GM23338 (cell line): ENCODE results near the gene ZNF438.

Source experiments
- CREB1 ChIP-seq: fragments of 250-450 bp; sonication (Bioruptor Pico); IDR thresholded peaks from 2 replicates; pipeline ENCODE4 v1.5.0; 2020; ENCODE audit warnings: low read depth, mild to moderate bottlenecking, moderate library complexity
- EZH2 ChIP-seq: fragments of 200-600 bp; sonication (generic); IDR thresholded peaks from one replicate; pipeline ENCODE4 v1.8.0; 2017; ENCODE audit warnings: antibody characterized with exemption, mild to moderate bottlenecking, low read depth; ENCODE audit not compliant: unreplicated experiment
- EZH2phosphoT487 ChIP-seq: fragments of 200-600 bp; sonication (generic); IDR thresholded peaks from one replicate; pipeline ENCODE4 v1.8.1; 2018; ENCODE audit warnings: antibody characterized with exemption; ENCODE audit not compliant: unreplicated experiment
- JUNB ChIP-seq: IDR thresholded peaks from one replicate; pipeline ENCODE4 v1.6.1; 2016; ENCODE audit warnings: antibody characterized with exemption; ENCODE audit not compliant: unreplicated experiment
- NANOG ChIP-seq: IDR thresholded peaks from 2 replicates; pipeline ENCODE4 v1.6.1; 2016; ENCODE audit warnings: antibody characterized with exemption, borderline replicate concordance
- POLR2AphosphoS5 ChIP-seq: IDR thresholded peaks from 2 replicates; pipeline ENCODE4 v1.6.1; 2016; ENCODE audit warnings: antibody characterized with exemption, low read depth
- ZNF331 ChIP-seq: fragments of 250-450 bp; sonication (Bioruptor Pico); IDR thresholded peaks from 2 replicates; pipeline ENCODE4 v1.5.0; 2020; ENCODE audit warnings: low read depth, mild to moderate bottlenecking, moderate library complexity
- TF ChIP-seq, protein P1 (sequence below), 2 experiments: fragments of 200-600 bp in 1 of 2; sonication (generic) in 1 of 2; conservative IDR thresholded peaks; 2 replicates each; pipeline versions ENCODE4 v1.5.1 to v1.6.1; 2016 to 2017; ENCODE audit warnings: antibody characterized with exemption in 2 of 2, low read depth in 2 of 2, mild to moderate bottlenecking in 2 of 2, moderate library complexity in 1 of 2
- TF ChIP-seq, protein P2 (sequence below): IDR thresholded peaks from 2 replicates; pipeline ENCODE4 v1.6.1; 2016; ENCODE audit warnings: antibody characterized with exemption
- TF ChIP-seq, protein P3 (sequence below): IDR thresholded peaks from one replicate; pipeline ENCODE4 v1.6.1; 2018; ENCODE audit warnings: antibody characterized with exemption; ENCODE audit not compliant: unreplicated experiment
- TF ChIP-seq, protein P4 (sequence below): fragments of 250-450 bp; sonication (Bioruptor Pico); IDR thresholded peaks from 2 replicates; pipeline ENCODE4 v1.5.0; 2020; ENCODE audit warnings: mild to moderate bottlenecking, moderate library complexity

DNA sequence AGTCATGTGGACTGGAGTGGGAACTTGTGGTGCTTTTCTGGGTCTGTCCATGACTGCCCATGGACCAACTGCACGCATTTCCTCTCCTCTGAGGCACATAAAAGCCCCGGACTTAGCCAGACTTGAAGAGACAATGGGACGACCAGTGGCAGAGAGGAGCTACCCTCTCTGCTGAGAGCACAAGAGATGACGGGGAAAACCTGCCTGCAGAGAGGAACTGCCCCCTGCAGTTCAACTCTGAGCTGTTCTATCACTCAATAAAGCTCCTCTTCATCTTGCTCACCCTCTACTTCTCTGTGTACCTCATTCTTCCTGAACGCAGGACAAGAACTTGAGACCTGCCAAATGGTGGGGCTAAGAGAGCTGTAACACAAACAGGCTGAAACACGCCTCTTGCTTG lies 184.5 kb downstream of the ZNF438 start:
- TF ChIP-seq, protein P1, sequence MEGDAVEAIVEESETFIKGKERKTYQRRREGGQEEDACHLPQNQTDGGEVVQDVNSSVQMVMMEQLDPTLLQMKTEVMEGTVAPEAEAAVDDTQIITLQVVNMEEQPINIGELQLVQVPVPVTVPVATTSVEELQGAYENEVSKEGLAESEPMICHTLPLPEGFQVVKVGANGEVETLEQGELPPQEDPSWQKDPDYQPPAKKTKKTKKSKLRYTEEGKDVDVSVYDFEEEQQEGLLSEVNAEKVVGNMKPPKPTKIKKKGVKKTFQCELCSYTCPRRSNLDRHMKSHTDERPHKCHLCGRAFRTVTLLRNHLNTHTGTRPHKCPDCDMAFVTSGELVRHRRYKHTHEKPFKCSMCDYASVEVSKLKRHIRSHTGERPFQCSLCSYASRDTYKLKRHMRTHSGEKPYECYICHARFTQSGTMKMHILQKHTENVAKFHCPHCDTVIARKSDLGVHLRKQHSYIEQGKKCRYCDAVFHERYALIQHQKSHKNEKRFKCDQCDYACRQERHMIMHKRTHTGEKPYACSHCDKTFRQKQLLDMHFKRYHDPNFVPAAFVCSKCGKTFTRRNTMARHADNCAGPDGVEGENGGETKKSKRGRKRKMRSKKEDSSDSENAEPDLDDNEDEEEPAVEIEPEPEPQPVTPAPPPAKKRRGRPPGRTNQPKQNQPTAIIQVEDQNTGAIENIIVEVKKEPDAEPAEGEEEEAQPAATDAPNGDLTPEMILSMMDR (conservative IDR thresholded peaks at IDR 0.05; ENCODE audit: low read depth in 2 of 2), result no peak
- TF ChIP-seq CREB1 (CRISPR knock-in tag), result no peak
- no peak for TF ChIP-seq POLR2AphosphoS5
- no peak for TF ChIP-seq EZH2
- TF ChIP-seq, protein P2, sequence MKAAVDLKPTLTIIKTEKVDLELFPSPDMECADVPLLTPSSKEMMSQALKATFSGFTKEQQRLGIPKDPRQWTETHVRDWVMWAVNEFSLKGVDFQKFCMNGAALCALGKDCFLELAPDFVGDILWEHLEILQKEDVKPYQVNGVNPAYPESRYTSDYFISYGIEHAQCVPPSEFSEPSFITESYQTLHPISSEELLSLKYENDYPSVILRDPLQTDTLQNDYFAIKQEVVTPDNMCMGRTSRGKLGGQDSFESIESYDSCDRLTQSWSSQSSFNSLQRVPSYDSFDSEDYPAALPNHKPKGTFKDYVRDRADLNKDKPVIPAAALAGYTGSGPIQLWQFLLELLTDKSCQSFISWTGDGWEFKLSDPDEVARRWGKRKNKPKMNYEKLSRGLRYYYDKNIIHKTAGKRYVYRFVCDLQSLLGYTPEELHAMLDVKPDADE, result no peak
- no peak for TF ChIP-seq JUNB
- TF ChIP-seq EZH2phosphoT487, result no peak
- no peak for TF ChIP-seq NANOG
- TF ChIP-seq ZNF331 (CRISPR knock-in tag), result no peak
- TF ChIP-seq, protein P3, sequence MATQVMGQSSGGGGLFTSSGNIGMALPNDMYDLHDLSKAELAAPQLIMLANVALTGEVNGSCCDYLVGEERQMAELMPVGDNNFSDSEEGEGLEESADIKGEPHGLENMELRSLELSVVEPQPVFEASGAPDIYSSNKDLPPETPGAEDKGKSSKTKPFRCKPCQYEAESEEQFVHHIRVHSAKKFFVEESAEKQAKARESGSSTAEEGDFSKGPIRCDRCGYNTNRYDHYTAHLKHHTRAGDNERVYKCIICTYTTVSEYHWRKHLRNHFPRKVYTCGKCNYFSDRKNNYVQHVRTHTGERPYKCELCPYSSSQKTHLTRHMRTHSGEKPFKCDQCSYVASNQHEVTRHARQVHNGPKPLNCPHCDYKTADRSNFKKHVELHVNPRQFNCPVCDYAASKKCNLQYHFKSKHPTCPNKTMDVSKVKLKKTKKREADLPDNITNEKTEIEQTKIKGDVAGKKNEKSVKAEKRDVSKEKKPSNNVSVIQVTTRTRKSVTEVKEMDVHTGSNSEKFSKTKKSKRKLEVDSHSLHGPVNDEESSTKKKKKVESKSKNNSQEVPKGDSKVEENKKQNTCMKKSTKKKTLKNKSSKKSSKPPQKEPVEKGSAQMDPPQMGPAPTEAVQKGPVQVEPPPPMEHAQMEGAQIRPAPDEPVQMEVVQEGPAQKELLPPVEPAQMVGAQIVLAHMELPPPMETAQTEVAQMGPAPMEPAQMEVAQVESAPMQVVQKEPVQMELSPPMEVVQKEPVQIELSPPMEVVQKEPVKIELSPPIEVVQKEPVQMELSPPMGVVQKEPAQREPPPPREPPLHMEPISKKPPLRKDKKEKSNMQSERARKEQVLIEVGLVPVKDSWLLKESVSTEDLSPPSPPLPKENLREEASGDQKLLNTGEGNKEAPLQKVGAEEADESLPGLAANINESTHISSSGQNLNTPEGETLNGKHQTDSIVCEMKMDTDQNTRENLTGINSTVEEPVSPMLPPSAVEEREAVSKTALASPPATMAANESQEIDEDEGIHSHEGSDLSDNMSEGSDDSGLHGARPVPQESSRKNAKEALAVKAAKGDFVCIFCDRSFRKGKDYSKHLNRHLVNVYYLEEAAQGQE, result no peak
- TF ChIP-seq, protein P4, sequence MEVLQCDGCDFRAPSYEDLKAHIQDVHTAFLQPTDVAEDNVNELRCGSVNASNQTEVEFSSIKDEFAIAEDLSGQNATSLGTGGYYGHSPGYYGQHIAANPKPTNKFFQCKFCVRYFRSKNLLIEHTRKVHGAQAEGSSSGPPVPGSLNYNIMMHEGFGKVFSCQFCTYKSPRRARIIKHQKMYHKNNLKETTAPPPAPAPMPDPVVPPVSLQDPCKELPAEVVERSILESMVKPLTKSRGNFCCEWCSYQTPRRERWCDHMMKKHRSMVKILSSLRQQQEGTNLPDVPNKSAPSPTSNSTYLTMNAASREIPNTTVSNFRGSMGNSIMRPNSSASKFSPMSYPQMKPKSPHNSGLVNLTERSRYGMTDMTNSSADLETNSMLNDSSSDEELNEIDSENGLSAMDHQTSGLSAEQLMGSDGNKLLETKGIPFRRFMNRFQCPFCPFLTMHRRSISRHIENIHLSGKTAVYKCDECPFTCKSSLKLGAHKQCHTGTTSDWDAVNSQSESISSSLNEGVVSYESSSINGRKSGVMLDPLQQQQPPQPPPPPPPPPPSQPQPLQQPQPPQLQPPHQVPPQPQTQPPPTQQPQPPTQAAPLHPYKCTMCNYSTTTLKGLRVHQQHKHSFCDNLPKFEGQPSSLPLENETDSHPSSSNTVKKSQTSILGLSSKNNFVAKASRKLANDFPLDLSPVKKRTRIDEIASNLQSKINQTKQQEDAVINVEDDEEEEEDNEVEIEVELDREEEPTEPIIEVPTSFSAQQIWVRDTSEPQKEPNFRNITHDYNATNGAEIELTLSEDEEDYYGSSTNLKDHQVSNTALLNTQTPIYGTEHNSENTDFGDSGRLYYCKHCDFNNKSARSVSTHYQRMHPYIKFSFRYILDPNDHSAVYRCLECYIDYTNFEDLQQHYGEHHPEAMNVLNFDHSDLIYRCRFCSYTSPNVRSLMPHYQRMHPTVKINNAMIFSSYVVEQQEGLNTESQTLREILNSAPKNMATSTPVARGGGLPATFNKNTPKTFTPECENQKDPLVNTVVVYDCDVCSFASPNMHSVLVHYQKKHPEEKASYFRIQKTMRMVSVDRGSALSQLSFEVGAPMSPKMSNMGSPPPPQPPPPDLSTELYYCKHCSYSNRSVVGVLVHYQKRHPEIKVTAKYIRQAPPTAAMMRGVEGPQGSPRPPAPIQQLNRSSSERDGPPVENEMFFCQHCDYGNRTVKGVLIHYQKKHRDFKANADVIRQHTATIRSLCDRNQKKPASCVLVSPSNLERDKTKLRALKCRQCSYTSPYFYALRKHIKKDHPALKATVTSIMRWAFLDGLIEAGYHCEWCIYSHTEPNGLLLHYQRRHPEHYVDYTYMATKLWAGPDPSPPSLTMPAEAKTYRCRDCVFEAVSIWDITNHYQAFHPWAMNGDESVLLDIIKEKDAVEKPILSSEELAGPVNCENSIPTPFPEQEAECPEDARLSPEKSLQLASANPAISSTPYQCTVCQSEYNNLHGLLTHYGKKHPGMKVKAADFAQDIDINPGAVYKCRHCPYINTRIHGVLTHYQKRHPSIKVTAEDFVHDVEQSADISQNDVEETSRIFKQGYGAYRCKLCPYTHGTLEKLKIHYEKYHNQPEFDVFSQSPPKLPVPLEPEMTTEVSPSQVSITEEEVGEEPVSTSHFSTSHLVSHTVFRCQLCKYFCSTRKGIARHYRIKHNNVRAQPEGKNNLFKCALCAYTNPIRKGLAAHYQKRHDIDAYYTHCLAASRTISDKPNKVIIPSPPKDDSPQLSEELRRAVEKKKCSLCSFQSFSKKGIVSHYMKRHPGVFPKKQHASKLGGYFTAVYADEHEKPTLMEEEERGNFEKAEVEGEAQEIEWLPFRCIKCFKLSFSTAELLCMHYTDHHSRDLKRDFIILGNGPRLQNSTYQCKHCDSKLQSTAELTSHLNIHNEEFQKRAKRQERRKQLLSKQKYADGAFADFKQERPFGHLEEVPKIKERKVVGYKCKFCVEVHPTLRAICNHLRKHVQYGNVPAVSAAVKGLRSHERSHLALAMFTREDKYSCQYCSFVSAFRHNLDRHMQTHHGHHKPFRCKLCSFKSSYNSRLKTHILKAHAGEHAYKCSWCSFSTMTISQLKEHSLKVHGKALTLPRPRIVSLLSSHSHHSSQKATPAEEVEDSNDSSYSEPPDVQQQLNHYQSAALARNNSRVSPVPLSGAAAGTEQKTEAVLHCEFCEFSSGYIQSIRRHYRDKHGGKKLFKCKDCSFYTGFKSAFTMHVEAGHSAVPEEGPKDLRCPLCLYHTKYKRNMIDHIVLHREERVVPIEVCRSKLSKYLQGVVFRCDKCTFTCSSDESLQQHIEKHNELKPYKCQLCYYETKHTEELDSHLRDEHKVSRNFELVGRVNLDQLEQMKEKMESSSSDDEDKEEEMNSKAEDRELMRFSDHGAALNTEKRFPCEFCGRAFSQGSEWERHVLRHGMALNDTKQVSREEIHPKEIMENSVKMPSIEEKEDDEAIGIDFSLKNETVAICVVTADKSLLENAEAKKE, result no peak
